SK-N-SH (cell line): ENCODE data around the gene MBP. TPM values are rescaled to one million over a fixed set of nuclear protein-coding genes. Genes with fewer than 3 reads are reported as not detected.

ENCODE experiments used
- CTCF ChIA-PET: fragments of 300-600, 350-600 bp; formaldehyde crosslinking; extraction: SDS; loops from one replicate; lab custom pipeline; 2021; lab: Yijun Ruan, JAX
- POLR2A ChIA-PET: fragments of 350-600 bp; sonication (Branson Sonifier 250); formaldehyde crosslinking; extraction: SDS; loops from one replicate; lab custom pipeline; 2020; ENCODE audit warnings: antibody characterized with exemption, inconsistent platforms; lab: Yijun Ruan, JAX
- DNase-seq: peaks from one replicate; pipeline ENCODE4 v3.0.0; 2012
- H2AFZ ChIP-seq: fragments of 200-600 bp; sonication (generic); 2 replicates; pipeline ENCODE4 v1.8.1; 2016; ENCODE audit warnings: antibody characterized with exemption, mild to moderate bottlenecking, low read depth
- H3F3A ChIP-seq: fragments of 200-600 bp; sonication (generic); replicated peaks from 2 replicates; pipeline ENCODE3; 2016; ENCODE audit warnings: antibody characterized with exemption, mild to moderate bottlenecking; ENCODE audit not compliant: insufficient read depth
- H3K27ac ChIP-seq, 2 experiments: fragments of 200-500 bp in 1 of 2; fragments of 200-600 bp in 1 of 2; sonication (Bioruptor generic) in 1 of 2; sonication (generic), shearing (Covaris generic) in 1 of 2; 2 replicates each; pipeline versions ENCODE4 v1.5.1 to v1.6.1; 2014 to 2016; ENCODE audit warnings: low read depth in 2 of 2, inconsistent platforms in 1 of 2, low read length in 1 of 2, mild to moderate bottlenecking in 1 of 2, mixed read lengths in 1 of 2
- H3K27me3 ChIP-seq: fragments of 200-600 bp; sonication (generic), shearing (Covaris generic); 2 replicates; pipeline ENCODE4 v1.6.1; 2016; ENCODE audit warnings: mixed run types; ENCODE audit not compliant: insufficient read depth
- H3K36me3 ChIP-seq, 2 experiments: fragments of 200-500 bp in 1 of 2; fragments of 200-600 bp in 1 of 2; sonication (Bioruptor generic) in 1 of 2; sonication (generic) in 1 of 2; replicated peaks in 1 of 2; 2 replicates each; pipeline versions ENCODE3 to v1.5.1; 2014 to 2016; ENCODE audit warnings: low read length in 1 of 2, mild to moderate bottlenecking in 1 of 2; ENCODE audit not compliant: insufficient read depth in 2 of 2, control insufficient read depth in 1 of 2
- H3K4me1 ChIP-seq, 2 experiments: fragments of 200-500 bp in 1 of 2; fragments of 200-600 bp in 1 of 2; sonication (Bioruptor generic) in 1 of 2; sonication (generic), shearing (Covaris generic) in 1 of 2; 2 replicates each; pipeline versions ENCODE4 v1.5.1 to v1.6.1; 2014 to 2016; ENCODE audit warnings: low read depth in 1 of 2, low read length in 1 of 2, mixed run types in 1 of 2; ENCODE audit not compliant: insufficient read depth in 2 of 2, control insufficient read depth in 1 of 2
- H3K4me2 ChIP-seq: fragments of 200-600 bp; sonication (generic), shearing (Covaris generic); 2 replicates; pipeline ENCODE4 v1.6.1; 2017; ENCODE audit warnings: mixed run types
- H3K4me3 ChIP-seq, 2 experiments: fragments of 200-500 bp in 1 of 2; fragments of 200-600 bp in 1 of 2; sonication (Bioruptor generic) in 1 of 2; sonication (generic), shearing (Covaris generic) in 1 of 2; 2 replicates each; pipeline versions ENCODE4 v1.5.1 to v1.8.1; 2014 to 2016; ENCODE audit warnings: low read depth in 2 of 2, inconsistent platforms in 1 of 2, low read length in 1 of 2, mild to moderate bottlenecking in 1 of 2, mixed read lengths in 1 of 2, moderate library complexity in 1 of 2
- H3K79me2 ChIP-seq: fragments of 200-600 bp; sonication (generic); 2 replicates; pipeline ENCODE4 v1.8.1; 2017; ENCODE audit warnings: mild to moderate bottlenecking; ENCODE audit not compliant: insufficient read depth
- H3K9ac ChIP-seq: fragments of 200-600 bp; sonication (generic); 2 replicates; pipeline ENCODE4 v1.6.1; 2017; ENCODE audit warnings: mixed run types
- H3K9me2 ChIP-seq: fragments of 200-600 bp; sonication (generic); 2 replicates; pipeline ENCODE4 v1.6.1; 2017; ENCODE audit warnings: mixed run types
- H3K9me3 ChIP-seq: fragments of 200-600 bp; sonication (generic); 2 replicates; pipeline ENCODE4 v1.6.1; 2017; ENCODE audit warnings: mixed run types, mild to moderate bottlenecking, moderate library complexity
- H4K20me1 ChIP-seq: fragments of 200-600 bp; sonication (generic); 2 replicates; pipeline ENCODE4 v1.6.1; 2017; ENCODE audit warnings: mild to moderate bottlenecking, mixed run types; ENCODE audit not compliant: insufficient read depth
- CTCF ChIP-seq: fragments of 200-600 bp; sonication (generic); IDR thresholded peaks from 2 replicates; pipeline ENCODE4 v1.6.1; 2017; ENCODE audit warnings: antibody characterized with exemption, mild to moderate bottlenecking, moderate library complexity
- EP300 ChIP-seq, 2 experiments: IDR thresholded peaks; 2 replicates each; pipeline versions ENCODE4 v1.4.0 to v1.6.1; 2012; ENCODE audit warnings: borderline replicate concordance in 1 of 2, low read depth in 1 of 2, low read length in 1 of 2
- FOXJ3 ChIP-seq: sonication (generic); formaldehyde crosslinking; IDR thresholded peaks from 2 replicates; pipeline ENCODE4 v1.5.1; 2020; ENCODE audit warnings: mild to moderate bottlenecking, missing genetic modification reagents
- GABPA ChIP-seq: IDR thresholded peaks from 2 replicates; pipeline ENCODE4 v1.4.0; 2012; ENCODE audit warnings: low read depth, mild to moderate bottlenecking
- GATA2 ChIP-seq: sonication (generic); formaldehyde crosslinking; IDR thresholded peaks from 2 replicates; pipeline ENCODE4 v1.5.0; 2020; ENCODE audit warnings: mild to moderate bottlenecking, missing genetic modification reagents
- MEF2A ChIP-seq: IDR thresholded peaks from 2 replicates; pipeline ENCODE4 v1.4.0; 2012; ENCODE audit warnings: low read depth, borderline replicate concordance
- POLR2AphosphoS5 ChIP-seq: IDR thresholded peaks from 2 replicates; pipeline ENCODE4 v1.6.1; 2012; ENCODE audit warnings: low read depth, low read length
- SIN3A ChIP-seq: IDR thresholded peaks from 2 replicates; pipeline ENCODE4 v1.6.1; 2012; ENCODE audit warnings: low read depth, mild to moderate bottlenecking, low read length, moderate library complexity, borderline replicate concordance
- SMC3 ChIP-seq: IDR thresholded peaks from 2 replicates; pipeline ENCODE4 v1.6.1; 2012; ENCODE audit warnings: low read depth, low read length, improper control_type of control experiment
- WGBS: methylation state at CpG from one replicate; pipeline ENCODE4 v1.1.6; 2017; ENCODE audit warnings: low lambda C conversion rate; 5-methylcytosine and 5-hydroxymethylcytosine counted together
- polyA plus RNA-seq, 3 experiments: library from polyadenylated mRNA; depleted of rRNA; stranded (reverse); fragments of >200 nt; gene quantifications; 2 replicates each; pipeline ENCODE4 v1.2.3, GENCODE V29; 2012
- TF ChIP-seq, protein P1 (sequence below): IDR thresholded peaks from 2 replicates; pipeline ENCODE4 v1.6.1; 2012; ENCODE audit warnings: mild to moderate bottlenecking, low read depth, low read length, moderate library complexity
- TF ChIP-seq, protein P2 (sequence below): IDR thresholded peaks from 2 replicates; pipeline ENCODE4 v1.4.0; 2012; ENCODE audit warnings: low read depth, borderline replicate concordance

MBP gene
- polyA plus RNA-seq, 1 of the 3 experiments (the other 2 are of a cell fraction): 1.6 TPM

DNA sequence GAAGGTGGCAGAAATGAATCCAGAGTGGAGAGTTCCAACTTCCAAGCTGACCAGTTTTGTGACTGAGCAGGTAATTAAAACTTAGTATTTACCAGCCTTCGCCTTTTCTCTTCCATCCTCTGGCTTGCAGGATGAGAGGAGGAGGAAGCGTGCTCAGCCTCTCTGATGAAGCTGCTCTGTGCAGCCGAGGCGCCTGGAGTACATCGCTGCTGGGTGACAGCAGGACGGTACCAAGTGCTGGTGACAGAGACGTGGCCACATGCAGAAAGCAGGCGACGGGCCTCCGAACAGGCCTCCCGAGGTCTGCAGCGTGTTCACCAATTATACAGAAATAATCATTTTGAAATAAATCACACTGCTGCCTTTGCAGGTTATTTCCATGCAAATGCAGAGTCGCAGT, 95.0 kb downstream of the MBP start:
- no peaks in the 10 kb centered on the region for H4K20me1 ChIP-seq
- no peak overlapping the region for H3K9ac ChIP-seq
- H3F3A ChIP-seq: no peaks in the 10 kb centered on the region
- CTCF ChIA-PET: interaction anchor here (0.9 kb wide), 1 partner anchor 37 kb away, joined by 3 read pairs; no protein-coding TSS in a partner anchor
- no peak overlapping the region for H3K27ac ChIP-seq
- no peak overlapping the region for H3K4me2 ChIP-seq
- H3K79me2 ChIP-seq: no peaks in the 10 kb centered on the region
- no peaks in the 10 kb centered on the region; a peak in 1 of 4 replicates for H3K4me1 ChIP-seq
- WGBS: 76% methylated on average over 11 of the region's 13 CpGs
- no peaks in the 10 kb centered on the region for H3K36me3 ChIP-seq
- TF ChIP-seq GATA2 (CRISPR knock-in tag) (no peak), SMC3 (no peak), GABPA (no peak), MEF2A (no peak), FOXJ3 (CRISPR knock-in tag) (no peak), CTCF (no peak), SIN3A (no peak), EP300 (IDR thresholded peaks at IDR 0.05; ENCODE audit: borderline replicate concordance in 1 of 2, low read depth in 1 of 2, low read length in 1 of 2) (no peak), POLR2AphosphoS5 (no peak)
- TF ChIP-seq, protein P1, sequence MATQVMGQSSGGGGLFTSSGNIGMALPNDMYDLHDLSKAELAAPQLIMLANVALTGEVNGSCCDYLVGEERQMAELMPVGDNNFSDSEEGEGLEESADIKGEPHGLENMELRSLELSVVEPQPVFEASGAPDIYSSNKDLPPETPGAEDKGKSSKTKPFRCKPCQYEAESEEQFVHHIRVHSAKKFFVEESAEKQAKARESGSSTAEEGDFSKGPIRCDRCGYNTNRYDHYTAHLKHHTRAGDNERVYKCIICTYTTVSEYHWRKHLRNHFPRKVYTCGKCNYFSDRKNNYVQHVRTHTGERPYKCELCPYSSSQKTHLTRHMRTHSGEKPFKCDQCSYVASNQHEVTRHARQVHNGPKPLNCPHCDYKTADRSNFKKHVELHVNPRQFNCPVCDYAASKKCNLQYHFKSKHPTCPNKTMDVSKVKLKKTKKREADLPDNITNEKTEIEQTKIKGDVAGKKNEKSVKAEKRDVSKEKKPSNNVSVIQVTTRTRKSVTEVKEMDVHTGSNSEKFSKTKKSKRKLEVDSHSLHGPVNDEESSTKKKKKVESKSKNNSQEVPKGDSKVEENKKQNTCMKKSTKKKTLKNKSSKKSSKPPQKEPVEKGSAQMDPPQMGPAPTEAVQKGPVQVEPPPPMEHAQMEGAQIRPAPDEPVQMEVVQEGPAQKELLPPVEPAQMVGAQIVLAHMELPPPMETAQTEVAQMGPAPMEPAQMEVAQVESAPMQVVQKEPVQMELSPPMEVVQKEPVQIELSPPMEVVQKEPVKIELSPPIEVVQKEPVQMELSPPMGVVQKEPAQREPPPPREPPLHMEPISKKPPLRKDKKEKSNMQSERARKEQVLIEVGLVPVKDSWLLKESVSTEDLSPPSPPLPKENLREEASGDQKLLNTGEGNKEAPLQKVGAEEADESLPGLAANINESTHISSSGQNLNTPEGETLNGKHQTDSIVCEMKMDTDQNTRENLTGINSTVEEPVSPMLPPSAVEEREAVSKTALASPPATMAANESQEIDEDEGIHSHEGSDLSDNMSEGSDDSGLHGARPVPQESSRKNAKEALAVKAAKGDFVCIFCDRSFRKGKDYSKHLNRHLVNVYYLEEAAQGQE: no peak
- TF ChIP-seq, protein P2, sequence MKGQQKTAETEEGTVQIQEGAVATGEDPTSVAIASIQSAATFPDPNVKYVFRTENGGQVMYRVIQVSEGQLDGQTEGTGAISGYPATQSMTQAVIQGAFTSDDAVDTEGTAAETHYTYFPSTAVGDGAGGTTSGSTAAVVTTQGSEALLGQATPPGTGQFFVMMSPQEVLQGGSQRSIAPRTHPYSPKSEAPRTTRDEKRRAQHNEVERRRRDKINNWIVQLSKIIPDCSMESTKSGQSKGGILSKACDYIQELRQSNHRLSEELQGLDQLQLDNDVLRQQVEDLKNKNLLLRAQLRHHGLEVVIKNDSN: no peak
- no peaks in the 10 kb centered on the region for H3K27me3 ChIP-seq
- DNase-seq: no peak
- no peaks in the 10 kb centered on the region for H3K9me2 ChIP-seq
- POLR2A ChIA-PET: no interaction called here
- H3K4me3 ChIP-seq: no peak overlapping the region
- H3K9me3 ChIP-seq: no peaks in the 10 kb centered on the region
- no peak overlapping the region for H2AFZ ChIP-seq
